ENCODE measurements around the gene TANC2.

DNA sequence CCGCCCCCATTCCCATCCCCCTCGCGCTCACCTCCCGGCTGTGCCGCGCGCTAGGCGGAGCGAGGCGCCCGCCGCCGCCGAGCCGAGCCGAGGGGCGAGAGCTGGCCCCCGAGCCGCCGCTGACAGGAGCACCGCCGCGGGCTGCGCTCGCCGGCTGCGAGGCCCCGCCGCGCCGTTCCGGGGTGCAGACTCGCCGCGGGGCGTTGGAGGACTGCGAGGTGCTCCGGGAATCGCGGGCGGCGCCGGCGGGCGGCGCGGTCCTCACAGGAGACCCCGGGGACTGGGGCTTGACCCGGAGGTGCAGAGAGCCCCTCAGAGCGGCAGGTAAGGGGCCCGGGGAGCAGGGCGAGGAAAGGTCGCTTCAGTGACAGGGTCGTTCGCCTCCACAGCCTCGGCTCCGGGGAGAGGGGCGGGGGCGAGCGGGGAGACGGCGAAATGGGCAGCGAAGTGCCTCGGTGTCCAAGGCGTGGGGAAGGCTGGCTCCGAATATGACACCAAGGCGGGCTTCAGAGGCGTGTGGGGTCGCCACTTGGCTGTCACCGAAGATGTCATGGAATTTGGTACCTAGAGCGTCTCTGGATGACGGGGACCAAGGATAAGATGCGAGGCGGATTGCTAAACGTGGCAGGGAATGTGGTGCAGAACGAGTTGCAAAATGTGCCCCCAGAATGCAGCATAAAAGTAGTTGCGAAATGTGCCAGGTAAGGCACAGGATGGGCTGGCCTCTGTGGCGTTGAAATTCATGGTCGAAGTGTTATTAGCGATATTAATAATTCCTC is 580 bp downstream of the TANC2 start:
- TF ChIP-seq ZNF274 (IDR thresholded peaks at IDR 0.05; ENCODE audit: low read depth, low read length) (no peak), SUZ12 (IDR thresholded peaks at IDR 0.05; ENCODE audit: extremely low read depth, insufficient read depth, insufficient read length) (no peak)

Data from NT2/D1 (cell line).